Measurements from ENCODE around the gene SOX6.

Gene SOX6

GRCh38 chr11:15993345-15993744, 363.0 kb downstream of the SOX6 start:
- ChIA-PET CTCF (no interaction called here), POLR2A (ENCODE audit: low non-redundant PET) (no interaction called here)
- no peak for DNase-seq (ENCODE audit: low spot score)
- H3K27ac ChIP-seq = no peak overlapping the region
- TF ChIP-seq CTCF (conservative IDR thresholded peaks at IDR 0.05; ENCODE audit: low read depth) = no peak

- TF ChIP-seq CTCF (conservative IDR thresholded peaks at IDR 0.05; ENCODE audit: low read depth) = no peak
- CTCF ChIA-PET = no interaction called here
- H3K27ac ChIP-seq = no peak overlapping the region
- POLR2A ChIA-PET (ENCODE audit: low non-redundant PET) = no interaction called here
- no peak for DNase-seq (ENCODE audit: low spot score)
Measured at GRCh38 chr11:15991215-15991614, 365.1 kb downstream of the SOX6 start.

- no peak overlapping the region for H3K27ac ChIP-seq
- no peak for TF ChIP-seq CTCF (conservative IDR thresholded peaks at IDR 0.05; ENCODE audit: low read depth)
- POLR2A ChIA-PET (ENCODE audit: low non-redundant PET) = no interaction called here
- CTCF ChIA-PET = interaction anchor here (0.7 to 1.3 kb wide), 2 partner anchors 170 to 435 kb away, joined by 3 read pairs; no protein-coding TSS in a partner anchor
- no peak for DNase-seq (ENCODE audit: low spot score)
Measured at GRCh38 chr11:15989685-15990084, 366.7 kb downstream of the SOX6 start.

GRCh38 chr11:15988693-15989231, 367.6 kb downstream of the SOX6 start:
- ChIA-PET POLR2A (ENCODE audit: low non-redundant PET) (no interaction called here), CTCF (interaction anchor here (0.6 to 1.3 kb wide), 4 partner anchors 18 to 361 kb away, joined by 3 to 4 read pairs (median 3); no protein-coding TSS in a partner anchor)
- no peak overlapping the region for H3K27ac ChIP-seq
- TF ChIP-seq CTCF (conservative IDR thresholded peaks at IDR 0.05; ENCODE audit: low read depth) = no peak
- DNase-seq (ENCODE audit: low spot score) = no peak

GRCh38 chr11:15988016-15988550, 368.3 kb downstream of the SOX6 start:
- H3K27ac ChIP-seq = no peak overlapping the region
- no peak for DNase-seq (ENCODE audit: low spot score)
- no peak for TF ChIP-seq CTCF (conservative IDR thresholded peaks at IDR 0.05; ENCODE audit: low read depth)
- ChIA-PET CTCF (interaction anchor here (0.6 to 1.0 kb wide), 4 partner anchors 17 to 703 kb away, joined by 3 to 4 read pairs (median 3); no protein-coding TSS in a partner anchor), POLR2A (ENCODE audit: low non-redundant PET) (no interaction called here)

- TF ChIP-seq CTCF (conservative IDR thresholded peaks at IDR 0.05; ENCODE audit: low read depth) = no peak
- ChIA-PET CTCF (no interaction called here), POLR2A (ENCODE audit: low non-redundant PET) (no interaction called here)
- H3K27ac ChIP-seq = no peak overlapping the region
- DNase-seq (ENCODE audit: low spot score) = no peak
Measured at GRCh38 chr11:15987046-15987445, 369.3 kb downstream of the SOX6 start.
